ENCODE data around the gene KIRREL3.

- TF ChIP-seq CTCF (IDR thresholded peaks at IDR 0.05; ENCODE audit: insufficient read depth, low read length, poor library complexity, severe bottlenecking) (no peak), EZH2phosphoT487 (conservative IDR thresholded peaks at IDR 0.05; ENCODE audit: low read length) (no peak)
Measured at GRCh38 chr11:126840975-126841374, 159.6 kb downstream of the KIRREL3 start.

All from SU-DHL-6 (cell line).